Neuronal stem cell (in vitro differentiated cells): Measurements from ENCODE around the gene IRF8.
A peak's percentile ranks its signal among the peaks of the same experiment; 100 is the strongest.

Experiments used
- DNase-seq: peaks from one replicate; pipeline ENCODE4 v3.0.0-alpha.2; 2013; ENCODE audit warnings: low spot score
- H2AFZ ChIP-seq: one replicate; pipeline ENCODE4 v1.6.1; 2013; ENCODE audit warnings: mild to moderate bottlenecking, low read length, inconsistent platforms
- H2AK5ac ChIP-seq: 2 replicates; pipeline ENCODE4 v1.6.1; 2013; ENCODE audit warnings: low read depth, mild to moderate bottlenecking, inconsistent platforms, low read length, moderate library complexity, mixed read lengths
- H2BK120ac ChIP-seq: 2 replicates; pipeline ENCODE4 v1.6.1; 2013; ENCODE audit warnings: low read depth, mild to moderate bottlenecking, inconsistent platforms, low read length, moderate library complexity, mixed read lengths
- H2BK12ac ChIP-seq: one replicate; pipeline ENCODE4 v1.6.1; 2013; ENCODE audit warnings: low read length, inconsistent platforms
- H2BK15ac ChIP-seq: 2 replicates; pipeline ENCODE4 v1.6.1; 2013; ENCODE audit warnings: mild to moderate bottlenecking, low read length, inconsistent platforms, mixed read lengths
- H2BK5ac ChIP-seq: one replicate; pipeline ENCODE4 v1.6.1; 2013; ENCODE audit warnings: inconsistent platforms, mild to moderate bottlenecking, low read length, moderate library complexity
- H3K14ac ChIP-seq: one replicate; pipeline ENCODE4 v1.6.1; 2013; ENCODE audit warnings: low read length, inconsistent platforms
- H3K18ac ChIP-seq: 2 replicates; pipeline ENCODE4 v1.6.1; 2013; ENCODE audit warnings: low read length, inconsistent platforms
- H3K23ac ChIP-seq: 2 replicates; pipeline ENCODE4 v1.6.1; 2013; ENCODE audit warnings: low read depth, mild to moderate bottlenecking, mixed read lengths, low read length, inconsistent platforms; ENCODE audit not compliant: poor library complexity
- H3K27ac ChIP-seq: replicated peaks from 3 replicates; pipeline ENCODE4 v1.5.1; 2013; ENCODE audit warnings: low read length, inconsistent platforms
- H3K27me3 ChIP-seq, 3 experiments: 2 replicates each; pipeline ENCODE4 v1.6.1; 2013; ENCODE audit warnings: low read length in 3 of 3, mild to moderate bottlenecking in 2 of 3, inconsistent platforms in 1 of 3, low read depth in 1 of 3, mixed read lengths in 1 of 3, moderate library complexity in 1 of 3; ENCODE audit not compliant: control insufficient read depth in 3 of 3, insufficient read depth in 3 of 3
- H3K36me3 ChIP-seq, 2 donors: replicated peaks in 1 of 2; 2 replicates each; pipeline ENCODE4 v1.6.1; 2013; ENCODE audit warnings: low read length in 2 of 2; ENCODE audit not compliant: control insufficient read depth in 2 of 2, insufficient read depth in 2 of 2
- H3K4ac ChIP-seq: 2 replicates; pipeline ENCODE4 v1.6.1; 2013; ENCODE audit warnings: inconsistent platforms, mild to moderate bottlenecking, low read length, moderate library complexity
- H3K4me1 ChIP-seq, 2 donors: 1 replicate in 1 of 2; 2 replicates in 1 of 2; pipeline ENCODE4 v1.6.1; 2013; ENCODE audit warnings: low read length in 2 of 2, low read depth in 1 of 2; ENCODE audit not compliant: control insufficient read depth in 2 of 2, insufficient read depth in 1 of 2
- H3K4me2 ChIP-seq: one replicate; pipeline ENCODE4 v1.6.1; 2013; ENCODE audit warnings: mild to moderate bottlenecking, low read length, inconsistent platforms; ENCODE audit not compliant: insufficient read depth, poor library complexity, severe bottlenecking
- H3K4me3 ChIP-seq, 2 donors: 2 replicates each; pipeline ENCODE4 v1.5.1; 2013; ENCODE audit warnings: low read length in 2 of 2, mild to moderate bottlenecking in 2 of 2, inconsistent platforms in 1 of 2, moderate library complexity in 1 of 2
- H3K79me1 ChIP-seq: one replicate; pipeline ENCODE4 v1.6.1; 2013; ENCODE audit warnings: low read depth, mild to moderate bottlenecking, inconsistent platforms, low read length, moderate library complexity
- H3K9ac ChIP-seq: one replicate; pipeline ENCODE4 v1.6.1; 2013; ENCODE audit warnings: mild to moderate bottlenecking, low read depth, low read length, inconsistent platforms; ENCODE audit not compliant: poor library complexity
- H3K9me3 ChIP-seq, 2 donors: replicated peaks in 1 of 2; 2 replicates each; pipeline versions ENCODE3 to v1.6.1; 2013; ENCODE audit warnings: low read length in 2 of 2, mild to moderate bottlenecking in 2 of 2, inconsistent platforms in 1 of 2, low read depth in 1 of 2, mixed read lengths in 1 of 2, moderate library complexity in 1 of 2; ENCODE audit not compliant: control insufficient read depth in 2 of 2, insufficient read depth in 1 of 2
- H4K8ac ChIP-seq: one replicate; pipeline ENCODE4 v1.6.1; 2013; ENCODE audit warnings: low read depth, mild to moderate bottlenecking, inconsistent platforms, low read length, moderate library complexity
- H4K91ac ChIP-seq: one replicate; pipeline ENCODE4 v1.6.1; 2013; ENCODE audit warnings: low read length, low read depth, mild to moderate bottlenecking, inconsistent platforms; ENCODE audit not compliant: poor library complexity
- WGBS, 2 donors: extraction: QIAGEN DNeasy Blood & Tissue Kit; methylation state at CpG; one replicate each; pipeline ENCODE4 v1.1.7; 2013; ENCODE audit warnings: missing lambda C conversion rate in 2 of 2, mixed read lengths in 1 of 2; ENCODE audit not compliant: insufficient read length in 2 of 2, insufficient replicate concordance in 1 of 2; ENCODE audit errors: extremely low coverage in 2 of 2; 5-methylcytosine and 5-hydroxymethylcytosine counted together

Gene IRF8

DNA sequence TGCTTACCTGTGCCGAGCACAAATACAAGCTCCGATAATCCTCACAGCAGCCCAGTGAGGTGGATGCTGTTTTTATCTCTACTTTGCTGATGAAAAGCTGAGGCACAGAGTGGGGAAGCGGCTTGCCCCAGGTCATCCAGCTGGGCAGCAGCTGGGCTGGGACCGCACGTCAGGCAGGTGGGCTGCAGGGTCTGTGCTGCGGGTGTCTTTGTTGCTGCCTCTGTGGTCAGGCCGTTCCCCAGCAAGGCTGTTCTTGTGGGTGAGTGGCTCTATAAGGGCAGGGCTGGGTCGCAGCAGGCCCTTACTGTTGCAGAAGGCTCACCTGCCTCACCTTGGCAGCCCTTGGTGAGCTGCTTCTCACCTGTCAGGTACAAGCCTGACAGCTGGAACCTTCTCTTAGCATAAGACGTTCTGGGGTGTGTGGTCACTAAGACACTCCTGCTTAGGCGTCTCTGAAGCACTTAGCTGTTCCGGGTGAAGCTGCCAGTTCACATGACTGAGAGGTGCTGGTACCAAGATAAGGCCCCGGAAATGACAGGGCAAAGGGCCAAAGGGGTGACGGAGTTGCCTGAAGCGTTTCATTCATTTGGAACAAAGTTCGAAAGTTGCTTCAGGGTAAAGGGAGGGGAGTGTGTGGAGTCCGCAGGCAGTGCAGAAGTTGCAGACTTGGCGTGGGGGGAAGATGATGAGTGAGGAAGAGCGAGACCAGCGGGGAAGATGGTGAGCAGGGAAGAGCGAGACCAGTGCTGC, 17.4 kb downstream of the IRF8 start:
- no peak overlapping the region for H2BK120ac ChIP-seq
- H3K27me3 ChIP-seq: peaks cover 0 to 71% (median 0%) of the 10 kb centered on the region in 3 experiments
- H3K9me3 ChIP-seq: no peaks in the 10 kb centered on the region
- no peak overlapping the region for H2BK12ac ChIP-seq
- H2AFZ ChIP-seq: no peak overlapping the region
- no peak overlapping the region for H2BK5ac ChIP-seq
- H3K14ac ChIP-seq: no peak overlapping the region
- H3K79me1 ChIP-seq: no peaks in the 10 kb centered on the region
- no peak overlapping the region for H4K8ac ChIP-seq
- no peak overlapping the region for H3K4ac ChIP-seq
- no peak overlapping the region for H3K23ac ChIP-seq
- no peak for DNase-seq
- H3K4me3 ChIP-seq: no peak overlapping the region
- H3K36me3 ChIP-seq: no peaks in the 10 kb centered on the region
- H3K9ac ChIP-seq: no peak overlapping the region
- WGBS, 2 donors: no CpG with 5 or more reads among the region's 20 CpGs
- H3K4me2 ChIP-seq: no peak overlapping the region
- no peak overlapping the region for H3K27ac ChIP-seq
- H4K91ac ChIP-seq: no peak overlapping the region
- H2AK5ac ChIP-seq: no peak overlapping the region
- peaks cover 0 to 23% of the 10 kb centered on the region in 2 donors for H3K4me1 ChIP-seq
- H2BK15ac ChIP-seq: no peak overlapping the region
- no peak overlapping the region for H3K18ac ChIP-seq

DNA sequence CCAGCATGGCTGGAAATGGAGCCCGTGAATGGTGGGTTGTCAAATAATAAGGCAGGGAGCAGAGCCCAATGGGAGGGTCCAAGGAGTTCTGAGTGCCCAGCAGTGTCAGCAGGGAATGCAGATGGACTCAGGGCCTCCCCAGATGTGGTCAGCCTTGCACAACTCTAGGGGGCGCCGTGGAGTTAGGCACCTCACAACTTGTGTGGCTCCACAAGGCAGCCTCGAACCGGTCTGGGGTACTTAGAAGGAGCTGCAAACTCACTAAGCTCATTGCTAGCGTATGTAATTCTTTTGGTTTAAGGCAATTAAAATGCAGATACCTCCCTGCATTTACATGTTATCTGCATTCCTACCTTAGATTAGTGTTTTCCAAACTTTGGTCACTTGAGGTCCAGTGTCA, 18.1 kb downstream of the IRF8 start:
- no peaks in the 10 kb centered on the region for H3K9me3 ChIP-seq
- no peak overlapping the region for H2BK15ac ChIP-seq
- H2BK120ac ChIP-seq: no peak overlapping the region
- no peak overlapping the region for H2BK12ac ChIP-seq
- no peak for DNase-seq
- H3K79me1 ChIP-seq: no peaks in the 10 kb centered on the region
- no peak overlapping the region for H2BK5ac ChIP-seq
- H3K4me1 ChIP-seq: peaks cover 0 to 23% of the 10 kb centered on the region in 2 donors
- no peak overlapping the region for H4K8ac ChIP-seq
- H3K23ac ChIP-seq: peak overlapping the region; percentile 7
- no peak overlapping the region for H3K4me2 ChIP-seq
- H2AK5ac ChIP-seq: no peak overlapping the region
- no peak overlapping the region for H3K4me3 ChIP-seq
- H3K27ac ChIP-seq: no peak overlapping the region
- H3K36me3 ChIP-seq: no peaks in the 10 kb centered on the region
- no peak overlapping the region for H3K9ac ChIP-seq
- WGBS, 2 donors: no CpG with 5 or more reads among the region's 6 CpGs
- H3K14ac ChIP-seq: no peak overlapping the region
- no peak overlapping the region for H3K4ac ChIP-seq
- peaks cover 0 to 71% (median 0%) of the 10 kb centered on the region in 3 experiments for H3K27me3 ChIP-seq
- no peak overlapping the region for H2AFZ ChIP-seq
- H3K18ac ChIP-seq: no peak overlapping the region
- no peak overlapping the region for H4K91ac ChIP-seq

DNA sequence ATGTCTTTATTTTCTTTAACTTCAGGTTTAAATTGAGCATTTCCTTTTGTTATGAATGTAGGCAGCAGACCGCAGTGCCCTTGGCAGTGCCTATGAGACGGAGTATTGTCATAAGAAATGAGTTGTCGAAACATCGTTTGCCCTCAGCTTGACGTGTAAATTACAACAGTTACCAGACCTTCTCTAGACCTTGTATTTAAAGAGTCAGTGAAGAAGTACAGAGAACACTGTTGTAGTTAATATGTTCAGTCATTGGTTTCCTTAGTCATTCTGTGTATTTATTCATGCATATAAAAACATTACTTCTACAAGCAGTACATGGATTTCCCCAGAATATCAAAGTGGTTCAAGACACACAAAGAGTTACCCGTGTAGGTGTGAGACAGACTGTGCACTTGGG, 19.0 kb downstream of the IRF8 start:
- H3K4me3 ChIP-seq: no peak overlapping the region
- no peak overlapping the region for H4K8ac ChIP-seq
- H2BK12ac ChIP-seq: no peak overlapping the region
- no peak overlapping the region for H3K4me2 ChIP-seq
- H3K4me1 ChIP-seq: peaks cover 0 to 15% of the 10 kb centered on the region in 2 donors
- no peaks in the 10 kb centered on the region for H3K36me3 ChIP-seq
- no peak for DNase-seq
- no peak overlapping the region for H2AFZ ChIP-seq
- no peak overlapping the region for H3K18ac ChIP-seq
- no peak overlapping the region for H3K9ac ChIP-seq
- H4K91ac ChIP-seq: no peak overlapping the region
- no CpG with 5 or more reads among the region's 6 CpGs for WGBS, 2 donors
- H2AK5ac ChIP-seq: no peak overlapping the region
- no peak overlapping the region for H3K4ac ChIP-seq
- no peak overlapping the region for H2BK5ac ChIP-seq
- H2BK15ac ChIP-seq: no peak overlapping the region
- H3K79me1 ChIP-seq: no peaks in the 10 kb centered on the region
- no peak overlapping the region for H2BK120ac ChIP-seq
- H3K14ac ChIP-seq: no peak overlapping the region
- no peaks in the 10 kb centered on the region for H3K9me3 ChIP-seq
- H3K27ac ChIP-seq: no peak overlapping the region
- peaks cover 0 to 66% (median 0%) of the 10 kb centered on the region in 3 experiments for H3K27me3 ChIP-seq
- no peak overlapping the region for H3K23ac ChIP-seq

DNA sequence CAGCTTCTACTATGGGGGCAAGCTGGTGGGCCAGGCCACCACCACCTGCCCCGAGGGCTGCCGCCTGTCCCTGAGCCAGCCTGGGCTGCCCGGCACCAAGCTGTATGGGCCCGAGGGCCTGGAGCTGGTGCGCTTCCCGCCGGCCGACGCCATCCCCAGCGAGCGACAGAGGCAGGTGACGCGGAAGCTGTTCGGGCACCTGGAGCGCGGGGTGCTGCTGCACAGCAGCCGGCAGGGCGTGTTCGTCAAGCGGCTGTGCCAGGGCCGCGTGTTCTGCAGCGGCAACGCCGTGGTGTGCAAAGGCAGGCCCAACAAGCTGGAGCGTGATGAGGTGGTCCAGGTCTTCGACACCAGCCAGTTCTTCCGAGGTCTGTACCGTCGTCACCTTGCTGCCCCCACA, 19.5 kb downstream of the IRF8 start:
- Histone ChIP-seq H3K9me3 (no peaks in the 10 kb centered on the region), H3K4me1 (peaks cover 0 to 10% of the 10 kb centered on the region in 2 donors), H3K27me3 (peaks cover 0 to 66% (median 0%) of the 10 kb centered on the region in 3 experiments), H3K27ac (no peak overlapping the region), H2BK120ac (no peak overlapping the region), H3K9ac (peak overlapping the region; percentile 2), H2BK5ac (no peak overlapping the region), H2BK12ac (peak overlapping the region; percentile 48), H3K14ac (peak overlapping the region; percentile 5), H3K4me2 (no peak overlapping the region), H3K36me3 (no peaks in the 10 kb centered on the region), H2AK5ac (no peak overlapping the region), H3K23ac (peak overlapping the region; percentile 31), H3K4ac (no peak overlapping the region), H2AFZ (no peak overlapping the region), H4K91ac (no peak overlapping the region), H3K79me1 (no peaks in the 10 kb centered on the region), H3K4me3 (no peak overlapping the region), H4K8ac (no peak overlapping the region), H2BK15ac (peak overlapping the region; percentile 24), H3K18ac (peak overlapping the region; percentile 45)
- DNase-seq: no peak
- WGBS, 2 donors: no CpG with 5 or more reads among the region's 30 CpGs
